Hepatic stellate cell (primary cell): ENCODE data around the gene SPRED3.
"Not testable (repeated sequence)": the region's sequence is repeated elsewhere in the genome, so short reads cannot be mapped to it uniquely, and the experiment has no call there.

Source experiments
- DNase-seq: peaks from one replicate; pipeline ENCODE4 v3.0.0; 2011; ENCODE audit warnings: low spot score

Gene SPRED3

GRCh38 chr19:38391911-38392464 lies 3.5 kb downstream of the SPRED3 start:
- DNase-seq = no peak

GRCh38 chr19:38392707-38393308 lies 4.3 kb downstream of the SPRED3 start:
- DNase-seq = peak; percentile 75

- DNase-seq = no peak
Observed at GRCh38 chr19:38394488-38394887, 6.0 kb downstream of the SPRED3 start.

- no peak for DNase-seq
Observed at GRCh38 chr19:38395381-38396114, 7.1 kb downstream of the SPRED3 start.

GRCh38 chr19:38399081-38399480 lies 10.6 kb downstream of the SPRED3 start:
- DNase-seq = no peak

- no peak for DNase-seq
Observed at GRCh38 chr19:38399537-38399936, 11.0 kb downstream of the SPRED3 start.

GRCh38 chr19:38400361-38400760 lies 11.9 kb downstream of the SPRED3 start:
- no peak for DNase-seq

- no peak for DNase-seq
Observed at GRCh38 chr19:38401148-38401547, 12.7 kb downstream of the SPRED3 start.

- DNase-seq = no peak
Observed at GRCh38 chr19:38402623-38402966, 14.1 kb downstream of the SPRED3 start.

- peak; percentile 100 for DNase-seq
Observed at GRCh38 chr19:38402967-38403674, 14.6 kb downstream of the SPRED3 start, which contains the start of gene FAM98C. TSS of gene FAM98C (plus strand) at chr19:38403093. CDS start at chr19:38403154, 61 bp downstream.

- no peak for DNase-seq
Observed at GRCh38 chr19:38404858-38405257, 16.4 kb downstream of the SPRED3 start.

GRCh38 chr19:38405276-38405675 lies 16.8 kb downstream of the SPRED3 start:
- DNase-seq = no peak

- DNase-seq = peak; percentile 50
Observed at GRCh38 chr19:38409631-38410133, 21.2 kb downstream of the SPRED3 start.

- DNase-seq = not testable (repeated sequence)
Observed at GRCh38 chr19:38410407-38410806, 21.9 kb downstream of the SPRED3 start.

GRCh38 chr19:38411041-38411712 lies 22.7 kb downstream of the SPRED3 start:
- no peak for DNase-seq

- not testable (repeated sequence) for DNase-seq
Observed at GRCh38 chr19:38411898-38412297, 23.4 kb downstream of the SPRED3 start.

GRCh38 chr19:38412491-38412890 lies 24.0 kb downstream of the SPRED3 start:
- no peak for DNase-seq

- DNase-seq = no peak
Observed at GRCh38 chr19:38412961-38413360, 24.5 kb downstream of the SPRED3 start.

- DNase-seq = no peak
Observed at GRCh38 chr19:38413416-38413815, 24.9 kb downstream of the SPRED3 start.

- DNase-seq = no peak
Observed at GRCh38 chr19:38417146-38417543, 28.6 kb downstream of the SPRED3 start.

GRCh38 chr19:38417544-38418506 lies 29.3 kb downstream of the SPRED3 start:
- no peak for DNase-seq
